HepG2 (cell line): ENCODE data around the gene DPEP3. TPM values are rescaled to one million over a fixed set of nuclear protein-coding genes. Genes with fewer than 3 reads are reported as not detected.

Experiments
- FOXP1 ChIP-seq, 2 experiments: fragments of 450-650 bp in 1 of 2; IDR thresholded peaks; 2 replicates each; pipeline ENCODE4 v1.6.1; 2017 to 2018; ENCODE audit warnings: antibody characterized with exemption in 1 of 2
- GPN1 ChIP-seq: sonication (generic); formaldehyde crosslinking; IDR thresholded peaks from 2 replicates; pipeline ENCODE4 v1.5.1; 2020; ENCODE audit warnings: missing genetic modification reagents, borderline replicate concordance
- MED1 ChIP-seq: sonication (generic); formaldehyde crosslinking; IDR thresholded peaks from 2 replicates; pipeline ENCODE4 v1.4.0; 2020; ENCODE audit warnings: missing genetic modification reagents
- PPARG ChIP-seq: conservative IDR thresholded peaks from 2 replicates; pipeline ENCODE4 v1.6.1; 2016; ENCODE audit warnings: missing biosample characterization, missing genetic modification reagents
- RCOR2 ChIP-seq: IDR thresholded peaks from 2 replicates; pipeline ENCODE4 v1.6.1; 2016; ENCODE audit warnings: missing biosample characterization, missing genetic modification reagents
- THAP8 ChIP-seq: sonication (generic); formaldehyde crosslinking; IDR thresholded peaks from 2 replicates; pipeline ENCODE4 v1.5.1; 2020; ENCODE audit warnings: missing genetic modification reagents, mild to moderate bottlenecking, borderline replicate concordance
- TIGD3 ChIP-seq: sonication (generic); formaldehyde crosslinking; IDR thresholded peaks from 2 replicates; pipeline ENCODE4 v1.5.1; 2020; ENCODE audit warnings: mild to moderate bottlenecking, missing genetic modification reagents, borderline replicate concordance
- ZIK1 ChIP-seq: sonication (generic); formaldehyde crosslinking; IDR thresholded peaks from 2 replicates; pipeline ENCODE4 v1.5.0; 2020; ENCODE audit warnings: mild to moderate bottlenecking, low read depth, missing genetic modification reagents, borderline replicate concordance
- ZMAT3 ChIP-seq: sonication (generic); formaldehyde crosslinking; conservative IDR thresholded peaks from 2 replicates; pipeline ENCODE4 v1.7.0; 2021; ENCODE audit warnings: missing genetic modification reagents
- ZNF329 ChIP-seq: sonication (generic); formaldehyde crosslinking; IDR thresholded peaks from 2 replicates; pipeline ENCODE4 v1.9.0; 2021; ENCODE audit warnings: low read depth, mild to moderate bottlenecking, missing genetic modification reagents
- ZNF354B ChIP-seq: sonication (generic); formaldehyde crosslinking; IDR thresholded peaks from 2 replicates; pipeline ENCODE4 v1.8.0; 2022; ENCODE audit warnings: mild to moderate bottlenecking, missing genetic modification reagents
- ZNF772 ChIP-seq: sonication (generic); formaldehyde crosslinking; IDR thresholded peaks from 2 replicates; pipeline ENCODE4 v1.5.0; 2020; ENCODE audit warnings: mild to moderate bottlenecking, missing genetic modification reagents
- ZNF839 ChIP-seq: sonication (generic); formaldehyde crosslinking; IDR thresholded peaks from 2 replicates; pipeline ENCODE4 v1.4.0; 2020; ENCODE audit warnings: missing genetic modification reagents, mild to moderate bottlenecking, borderline replicate concordance
- ZSCAN12 ChIP-seq: sonication (generic); formaldehyde crosslinking; IDR thresholded peaks from 2 replicates; pipeline ENCODE4 v1.9.0; 2021; ENCODE audit warnings: mild to moderate bottlenecking, missing genetic modification reagents
- polyA plus RNA-seq, 8 experiments: library from polyadenylated mRNA; depleted of rRNA in 3 of 8; stranded (reverse) in 7 of 8; unstranded in 1 of 8; fragments of >200 nt; fragmentation: Illumina TruSeq in 4 of 8; extraction: Trizol in 4 of 8; gene quantifications; 2 replicates each; pipeline versions ENCODE4 v1.2.1 to v1.2.3, GENCODE V29; 2011 to 2016; ENCODE audit warnings: low read depth in 4 of 8, missing spikeins in 1 of 8, mixed read lengths in 1 of 8; ENCODE audit not compliant: insufficient read depth in 1 of 8
- total RNA-seq, 5 experiments: library from RNA; depleted of rRNA; stranded (reverse); fragments of >200 nt; fragmentation: Illumina TruSeq; extraction: Trizol; gene quantifications; 2 replicates each; pipeline ENCODE4 v1.2.3, GENCODE V29; 2016; ENCODE audit warnings: low read depth in 1 of 5
- TF ChIP-seq, protein P1 (sequence below): sonication (generic); formaldehyde crosslinking; conservative IDR thresholded peaks from 2 replicates; pipeline ENCODE4 v1.5.0; 2020; ENCODE audit warnings: missing genetic modification reagents
- TF ChIP-seq, protein P2 (sequence below): sonication (generic); formaldehyde crosslinking; IDR thresholded peaks from 2 replicates; pipeline ENCODE4 v1.4.0; 2020; ENCODE audit warnings: mild to moderate bottlenecking, missing genetic modification reagents
- TF ChIP-seq, protein P3 (sequence below): sonication (generic); formaldehyde crosslinking; IDR thresholded peaks from 2 replicates; pipeline ENCODE4 v1.4.0; 2020; ENCODE audit warnings: missing genetic modification reagents, borderline replicate concordance

The DPEP3 gene
- total and polyA plus RNA-seq, 2 of the 13 experiments (the other 11 are each of a cell fraction or from before 2014, with no cell fraction given), result not detected

DNA sequence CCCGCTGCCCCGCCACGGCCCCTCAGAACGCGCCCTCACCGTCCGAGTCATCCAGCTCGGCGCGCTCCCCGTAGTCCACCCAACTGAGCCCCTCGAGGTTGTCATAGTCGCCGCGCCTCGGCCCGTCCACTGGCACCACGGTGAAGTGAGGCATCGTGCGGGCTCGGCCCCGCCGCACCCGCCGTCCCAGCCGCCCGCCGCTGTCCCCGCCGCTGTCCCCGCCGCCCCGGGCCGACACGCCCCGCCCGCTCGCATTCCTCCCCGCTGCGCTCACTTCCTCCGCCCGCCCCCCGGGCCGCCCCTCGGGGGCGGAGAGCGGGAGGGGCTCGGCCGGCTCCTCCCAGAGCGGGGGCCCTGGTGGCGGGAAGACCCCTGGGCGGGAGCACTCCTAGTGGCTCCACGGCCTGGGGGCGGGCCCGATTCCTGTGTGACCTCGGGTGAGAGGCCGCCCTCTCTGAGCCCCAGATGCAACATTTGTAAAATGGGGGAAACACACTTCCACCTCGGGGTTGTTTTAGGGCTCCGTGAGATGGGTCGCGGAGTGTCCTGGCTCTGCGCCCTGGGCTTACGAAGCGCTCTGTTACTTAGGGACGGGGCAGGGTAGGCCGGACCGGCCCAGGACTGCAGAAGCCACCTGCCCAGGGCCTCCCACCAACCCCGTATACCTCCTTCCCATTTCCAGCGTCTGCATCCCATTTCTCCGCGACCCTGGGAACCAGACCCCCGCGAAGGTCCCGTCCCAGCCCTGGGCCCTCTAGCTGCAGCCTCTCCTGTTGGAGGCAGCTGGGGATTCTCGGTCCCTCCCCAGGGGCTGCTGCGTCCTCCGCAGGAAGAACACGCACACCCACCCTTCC is 11.7 kb downstream of the DPEP3 start, which contains the start of gene SLC12A4 (continued):
- TF ChIP-seq ZNF354B (peak; percentile 85; the same call in 1 of the 2 replicates), TIGD3 (no peak), MED1 (CRISPR knock-in tag) (peak; percentile 72), GPN1 (CRISPR knock-in tag) (no peak), ZIK1 (CRISPR knock-in tag) (peak; percentile 21; the same call in 1 of the 2 replicates), RCOR2 (CRISPR knock-in tag) (peak; percentile 100), ZNF772 (no peak; the same call in 1 of the 2 replicates), FOXP1 (IDR thresholded peaks at IDR 0.05) (no peak), FOXP1 (CRISPR knock-in tag; IDR thresholded peaks at IDR 0.05) (0 out of 2 replicates have a peak, but pooled peaks have one; percentile 12), ZMAT3 (CRISPR knock-in tag) (peak; percentile 77), ZSCAN12 (CRISPR knock-in tag) (0 out of 2 replicates have a peak, but pooled peaks have one; percentile 17), THAP8 (CRISPR knock-in tag) (no peak), ZNF839 (CRISPR knock-in tag) (peak; percentile 82; the same call in 1 of the 2 replicates), ZNF329 (CRISPR knock-in tag) (peak; percentile 29), PPARG (CRISPR knock-in tag) (peak; percentile 67)
- TF ChIP-seq, protein P1, sequence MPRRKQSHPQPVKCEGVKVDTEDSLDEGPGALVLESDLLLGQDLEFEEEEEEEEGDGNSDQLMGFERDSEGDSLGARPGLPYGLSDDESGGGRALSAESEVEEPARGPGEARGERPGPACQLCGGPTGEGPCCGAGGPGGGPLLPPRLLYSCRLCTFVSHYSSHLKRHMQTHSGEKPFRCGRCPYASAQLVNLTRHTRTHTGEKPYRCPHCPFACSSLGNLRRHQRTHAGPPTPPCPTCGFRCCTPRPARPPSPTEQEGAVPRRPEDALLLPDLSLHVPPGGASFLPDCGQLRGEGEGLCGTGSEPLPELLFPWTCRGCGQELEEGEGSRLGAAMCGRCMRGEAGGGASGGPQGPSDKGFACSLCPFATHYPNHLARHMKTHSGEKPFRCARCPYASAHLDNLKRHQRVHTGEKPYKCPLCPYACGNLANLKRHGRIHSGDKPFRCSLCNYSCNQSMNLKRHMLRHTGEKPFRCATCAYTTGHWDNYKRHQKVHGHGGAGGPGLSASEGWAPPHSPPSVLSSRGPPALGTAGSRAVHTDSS (CRISPR knock-in tag), result no peak
- TF ChIP-seq, protein P2, sequence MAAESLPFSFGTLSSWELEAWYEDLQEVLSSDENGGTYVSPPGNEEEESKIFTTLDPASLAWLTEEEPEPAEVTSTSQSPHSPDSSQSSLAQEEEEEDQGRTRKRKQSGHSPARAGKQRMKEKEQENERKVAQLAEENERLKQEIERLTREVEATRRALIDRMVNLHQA (CRISPR knock-in tag), result no peak
- TF ChIP-seq, protein P3, sequence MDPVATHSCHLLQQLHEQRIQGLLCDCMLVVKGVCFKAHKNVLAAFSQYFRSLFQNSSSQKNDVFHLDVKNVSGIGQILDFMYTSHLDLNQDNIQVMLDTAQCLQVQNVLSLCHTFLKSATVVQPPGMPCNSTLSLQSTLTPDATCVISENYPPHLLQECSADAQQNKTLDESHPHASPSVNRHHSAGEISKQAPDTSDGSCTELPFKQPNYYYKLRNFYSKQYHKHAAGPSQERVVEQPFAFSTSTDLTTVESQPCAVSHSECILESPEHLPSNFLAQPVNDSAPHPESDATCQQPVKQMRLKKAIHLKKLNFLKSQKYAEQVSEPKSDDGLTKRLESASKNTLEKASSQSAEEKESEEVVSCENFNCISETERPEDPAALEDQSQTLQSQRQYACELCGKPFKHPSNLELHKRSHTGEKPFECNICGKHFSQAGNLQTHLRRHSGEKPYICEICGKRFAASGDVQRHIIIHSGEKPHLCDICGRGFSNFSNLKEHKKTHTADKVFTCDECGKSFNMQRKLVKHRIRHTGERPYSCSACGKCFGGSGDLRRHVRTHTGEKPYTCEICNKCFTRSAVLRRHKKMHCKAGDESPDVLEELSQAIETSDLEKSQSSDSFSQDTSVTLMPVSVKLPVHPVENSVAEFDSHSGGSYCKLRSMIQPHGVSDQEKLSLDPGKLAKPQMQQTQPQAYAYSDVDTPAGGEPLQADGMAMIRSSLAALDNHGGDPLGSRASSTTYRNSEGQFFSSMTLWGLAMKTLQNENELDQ, result no peak
